Keratinocyte (primary cell): ENCODE measurements around the gene DFFB. TPM values are rescaled to one million over a fixed set of nuclear protein-coding genes. Genes with fewer than 3 reads are reported as not detected.

Experiments used
- DNase-seq: peaks from one replicate; pipeline ENCODE4 v3.0.0-alpha.2; 2011; ENCODE audit warnings: low read depth, missing footprints, low spot score
- FAIRE-seq: peaks from 2 replicates; lab custom pipeline; 2011; peaks lifted over from hg19 to GRCh38; lab: Jason Lieb, UNC
- H2AFZ ChIP-seq: 2 replicates; pipeline ENCODE4 v1.6.0; 2012; ENCODE audit warnings: low read length, control low read depth, inconsistent platforms; ENCODE audit not compliant: control insufficient read depth
- H3K27ac ChIP-seq: 2 replicates; pipeline ENCODE4 v1.5.1; 2011; ENCODE audit warnings: low read length; ENCODE audit not compliant: control insufficient read depth, insufficient read depth
- H3K27me3 ChIP-seq: 3 replicates; pipeline ENCODE4 v1.6.0; 2011; ENCODE audit warnings: low read length; ENCODE audit not compliant: control insufficient read depth, insufficient read depth; ENCODE audit errors: extremely low read depth
- H3K36me3 ChIP-seq, 2 experiments: 2 replicates in 1 of 2; 3 replicates in 1 of 2; pipeline ENCODE4 v1.5.1; 2011; ENCODE audit warnings: low read length in 2 of 2, mild to moderate bottlenecking in 1 of 2; ENCODE audit not compliant: control insufficient read depth in 2 of 2, insufficient read depth in 2 of 2; ENCODE audit errors: extremely low read depth in 1 of 2
- H3K4me1 ChIP-seq: 3 replicates; pipeline ENCODE4 v1.5.1; 2011; ENCODE audit warnings: low read length; ENCODE audit not compliant: control insufficient read depth, insufficient read depth; ENCODE audit errors: extremely low read depth
- H3K4me2 ChIP-seq: 3 replicates; pipeline ENCODE4 v1.6.0; 2011; ENCODE audit warnings: low read depth, low read length; ENCODE audit not compliant: control insufficient read depth, insufficient read depth; ENCODE audit errors: extremely low read depth
- H3K4me3 ChIP-seq, 3 experiments: fragments of 200-600 bp in 1 of 3; sonication (generic) in 1 of 3; 2 replicates in 2 of 3; 3 replicates in 1 of 3; pipeline ENCODE4 v1.5.1; 2011 to 2016; ENCODE audit warnings: low read length in 3 of 3, mild to moderate bottlenecking in 3 of 3, control low read depth in 2 of 3, inconsistent platforms in 1 of 3, low read depth in 1 of 3, mixed read lengths in 1 of 3, mixed run types in 1 of 3, moderate library complexity in 1 of 3; ENCODE audit not compliant: control insufficient read depth in 2 of 3, insufficient read depth in 2 of 3; ENCODE audit errors: extremely low read depth in 1 of 3
- H3K79me2 ChIP-seq: 2 replicates; pipeline ENCODE4 v1.6.0; 2012; ENCODE audit warnings: low read length; ENCODE audit not compliant: control insufficient read depth, insufficient read depth
- H3K9ac ChIP-seq: 3 replicates; pipeline ENCODE4 v1.6.0; 2011; ENCODE audit warnings: low read length; ENCODE audit not compliant: control insufficient read depth, insufficient read depth; ENCODE audit errors: extremely low read depth
- H3K9me1 ChIP-seq: 3 replicates; pipeline ENCODE4 v1.6.0; 2011; ENCODE audit warnings: low read length; ENCODE audit not compliant: control insufficient read depth, insufficient read depth; ENCODE audit errors: extremely low read depth
- H3K9me3 ChIP-seq: 2 replicates; pipeline ENCODE4 v1.5.1; 2012; ENCODE audit warnings: low read depth, low read length; ENCODE audit not compliant: control insufficient read depth
- H4K20me1 ChIP-seq: 3 replicates; pipeline ENCODE4 v1.6.0; 2011; ENCODE audit warnings: low read length; ENCODE audit not compliant: control insufficient read depth, insufficient read depth; ENCODE audit errors: extremely low read depth
- EZH2 ChIP-seq: IDR thresholded peaks from one replicate; pipeline ENCODE4 v1.6.1; 2012; ENCODE audit warnings: inconsistent platforms, mild to moderate bottlenecking, low read length, moderate library complexity
- dilution Hi-C: fragments of 300-500 bp; cut with MboI; formaldehyde crosslinking; loops from one replicate; pipeline ENCODE4 v1.7.0; 2020; ENCODE audit warnings: low sequenced_read_pairs; ENCODE audit not compliant: extremely low pct_ligation_motif_present
- polyA plus RNA-seq, 5 experiments: library from polyadenylated mRNA; depleted of rRNA in 3 of 5; stranded (reverse) in 3 of 5; stranded (forward) in 1 of 5; unstranded in 1 of 5; fragments of >200 nt; gene quantifications; 1 replicate in 1 of 5; 2 replicates in 3 of 5; 3 replicates in 1 of 5; pipeline versions ENCODE4 v1.2.1 to v1.2.3, GENCODE V29; 2011 to 2012; ENCODE audit warnings: missing spikeins in 2 of 5, low read depth in 1 of 5, low replicate concordance in 1 of 5
- TF ChIP-seq, protein P1 (sequence below), 3 experiments: IDR thresholded peaks in 1 of 3; conservative IDR thresholded peaks in 1 of 3; optimal IDR thresholded peaks in 1 of 3; 2 replicates in 2 of 3; 3 replicates in 1 of 3; pipeline versions ENCODE3 to v1.5.1; 2011; ENCODE audit warnings: low read length in 3 of 3, mild to moderate bottlenecking in 3 of 3, moderate library complexity in 2 of 3, control low read depth in 1 of 3, inconsistent platforms in 1 of 3; ENCODE audit not compliant: insufficient read depth in 2 of 3; ENCODE audit errors: extremely low read depth in 1 of 3

The DFFB gene
- polyA plus RNA-seq, 1 donor (not counting 4 experiments of a cell fraction or from before 2014, with no cell fraction given) = 5.2 TPM

DNA sequence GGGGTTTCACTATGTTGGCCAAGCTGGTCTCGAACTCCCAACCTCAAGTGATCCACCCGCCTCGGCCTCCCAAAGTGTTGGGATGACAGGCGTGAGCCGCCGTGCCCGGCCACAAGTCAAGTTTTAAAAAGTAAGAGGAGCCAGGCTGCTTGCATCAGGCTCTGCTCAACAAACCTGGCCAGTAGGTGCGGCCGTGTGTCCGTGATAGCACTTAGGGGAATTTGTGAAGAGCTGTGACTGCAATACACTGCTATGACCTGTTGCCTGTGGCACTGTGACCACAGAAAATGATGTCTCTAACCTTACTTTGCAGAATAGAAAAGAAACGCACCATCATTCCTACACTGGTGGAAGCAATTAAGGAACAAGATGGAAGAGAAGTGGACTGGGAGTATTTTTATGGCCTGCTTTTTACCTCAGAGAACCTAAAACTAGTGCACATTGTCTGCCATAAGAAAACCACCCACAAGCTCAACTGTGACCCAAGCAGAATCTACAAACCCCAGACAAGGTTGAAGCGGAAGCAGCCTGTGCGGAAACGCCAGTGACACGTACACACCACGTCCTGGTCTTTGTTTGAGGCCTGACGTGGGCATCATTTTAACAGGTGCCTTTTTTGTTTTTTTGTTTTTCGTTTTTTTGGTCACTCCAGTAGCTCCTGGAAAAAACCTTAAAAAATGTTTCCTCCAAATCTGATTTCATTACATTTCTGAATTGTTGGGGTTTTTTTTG lies 26.1 kb downstream of the DFFB start:
- no peaks in the 10 kb centered on the region for H3K4me1 ChIP-seq
- H3K9ac ChIP-seq = no peak overlapping the region
- no peaks in the 10 kb centered on the region for H3K9me1 ChIP-seq
- no peak overlapping the region for H2AFZ ChIP-seq
- no peaks in the 10 kb centered on the region for H3K27me3 ChIP-seq
- no peak for FAIRE-seq
- peaks cover 3% of the 10 kb centered on the region for H3K9me3 ChIP-seq
- H3K27ac ChIP-seq = no peak overlapping the region
- no peak for DNase-seq
- dilution Hi-C loops = no loop called here
- no peaks in the 10 kb centered on the region for H3K79me2 ChIP-seq
- H3K4me3 ChIP-seq = no peak overlapping the region
- peaks cover 9 to 16% of the 10 kb centered on the region in 2 experiments for H3K36me3 ChIP-seq
- no peaks in the 10 kb centered on the region for H4K20me1 ChIP-seq
- TF ChIP-seq EZH2 = no peak
- TF ChIP-seq, protein P1, sequence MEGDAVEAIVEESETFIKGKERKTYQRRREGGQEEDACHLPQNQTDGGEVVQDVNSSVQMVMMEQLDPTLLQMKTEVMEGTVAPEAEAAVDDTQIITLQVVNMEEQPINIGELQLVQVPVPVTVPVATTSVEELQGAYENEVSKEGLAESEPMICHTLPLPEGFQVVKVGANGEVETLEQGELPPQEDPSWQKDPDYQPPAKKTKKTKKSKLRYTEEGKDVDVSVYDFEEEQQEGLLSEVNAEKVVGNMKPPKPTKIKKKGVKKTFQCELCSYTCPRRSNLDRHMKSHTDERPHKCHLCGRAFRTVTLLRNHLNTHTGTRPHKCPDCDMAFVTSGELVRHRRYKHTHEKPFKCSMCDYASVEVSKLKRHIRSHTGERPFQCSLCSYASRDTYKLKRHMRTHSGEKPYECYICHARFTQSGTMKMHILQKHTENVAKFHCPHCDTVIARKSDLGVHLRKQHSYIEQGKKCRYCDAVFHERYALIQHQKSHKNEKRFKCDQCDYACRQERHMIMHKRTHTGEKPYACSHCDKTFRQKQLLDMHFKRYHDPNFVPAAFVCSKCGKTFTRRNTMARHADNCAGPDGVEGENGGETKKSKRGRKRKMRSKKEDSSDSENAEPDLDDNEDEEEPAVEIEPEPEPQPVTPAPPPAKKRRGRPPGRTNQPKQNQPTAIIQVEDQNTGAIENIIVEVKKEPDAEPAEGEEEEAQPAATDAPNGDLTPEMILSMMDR (optimal IDR thresholded peaks at IDR 0.05 in 1 of 3, IDR thresholded peaks at IDR 0.05 in 1 of 3, conservative IDR thresholded peaks at IDR 0.05 in 1 of 3; ENCODE audit: extremely low read depth in 1 of 3, insufficient read depth in 2 of 3, low read length in 3 of 3) = no peak
- no peak overlapping the region for H3K4me2 ChIP-seq

DNA sequence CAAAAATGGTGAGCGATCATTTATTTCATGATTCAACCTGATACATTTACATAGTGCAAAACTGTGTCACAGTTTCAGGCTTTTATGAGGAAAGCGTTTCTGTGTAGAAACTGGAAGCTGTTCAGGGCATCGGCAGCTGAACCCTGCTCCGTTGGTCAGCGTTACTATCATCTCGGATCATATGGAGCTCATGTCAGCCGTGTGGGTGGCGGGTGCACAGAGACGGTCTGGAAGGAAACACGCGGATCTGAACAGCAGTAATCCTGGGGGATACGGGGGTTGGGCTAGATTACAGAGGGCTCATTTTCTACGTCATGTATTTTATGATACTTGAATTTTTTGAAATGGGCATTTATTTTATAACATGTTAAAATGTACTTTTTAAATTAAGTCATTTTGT lies 27.7 kb downstream of the DFFB start:
- TF ChIP-seq, protein P1 (optimal IDR thresholded peaks at IDR 0.05 in 1 of 3, IDR thresholded peaks at IDR 0.05 in 1 of 3, conservative IDR thresholded peaks at IDR 0.05 in 1 of 3; ENCODE audit: extremely low read depth in 1 of 3, insufficient read depth in 2 of 3, low read length in 3 of 3) = no peak
- no peak for TF ChIP-seq EZH2
- Histone ChIP-seq H3K9me1 (no peaks in the 10 kb centered on the region), H3K9ac (no peak overlapping the region), H3K79me2 (no peaks in the 10 kb centered on the region), H4K20me1 (no peaks in the 10 kb centered on the region), H3K27ac (no peak overlapping the region), H2AFZ (no peak overlapping the region), H3K9me3 (no peaks in the 10 kb centered on the region), H3K27me3 (no peaks in the 10 kb centered on the region), H3K36me3 (peaks cover 11 to 13% of the 10 kb centered on the region in 2 experiments), H3K4me1 (no peaks in the 10 kb centered on the region), H3K4me2 (no peak overlapping the region), H3K4me3 (no peak overlapping the region)
- no peak for DNase-seq
- dilution Hi-C loops = no loop called here
- no peak for FAIRE-seq
